ENCODE data around the gene GRIP2.
"Not testable (repeated sequence)": the region's sequence is repeated elsewhere in the genome, so short reads cannot be mapped to it uniquely, and the experiment has no call there.

The GRIP2 gene

GRCh38 chr3:14519406-14519805 lies 20.7 kb downstream of the GRIP2 start:
- no peak for DNase-seq

DNA sequence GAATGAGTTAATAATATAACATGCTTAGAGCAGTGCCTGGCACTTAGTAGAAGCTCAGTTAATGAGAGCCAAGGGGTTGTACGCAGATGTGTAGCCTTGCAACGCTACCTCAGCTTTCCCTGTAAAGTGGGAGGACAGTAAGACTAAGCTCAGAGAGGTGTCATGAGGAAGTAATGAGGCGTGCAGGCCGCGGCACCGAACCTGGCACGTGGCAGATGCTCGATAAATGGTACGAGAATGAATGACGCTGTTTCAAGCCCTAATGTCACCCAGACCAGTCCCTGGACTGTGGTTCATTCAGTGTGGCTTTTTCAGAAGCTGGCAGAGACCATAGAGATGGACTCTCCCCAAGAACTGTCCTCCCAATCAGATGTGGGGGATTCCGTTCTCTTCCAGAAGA lies 21.2 kb downstream of the GRIP2 start:
- DNase-seq, result no peak

DNA sequence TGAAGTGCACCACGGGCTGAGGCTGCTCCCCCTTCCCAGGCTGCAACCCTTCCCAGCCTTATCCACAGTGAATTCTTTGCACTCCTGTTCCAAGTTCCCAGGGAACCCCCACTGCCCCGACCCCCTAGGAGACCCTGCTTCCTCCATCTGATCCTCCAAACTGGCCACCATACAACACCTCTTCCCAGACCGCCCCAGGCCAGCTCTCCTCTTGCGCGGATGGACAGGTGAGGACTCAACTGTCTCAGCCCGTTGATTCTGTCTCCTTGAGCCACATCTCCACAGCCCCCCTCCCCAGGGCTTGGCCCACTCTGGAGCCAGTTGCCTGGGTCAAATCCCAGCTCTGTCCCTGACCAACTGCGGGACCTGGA lies 21.7 kb downstream of the GRIP2 start:
- DNase-seq, result no peak

DNA sequence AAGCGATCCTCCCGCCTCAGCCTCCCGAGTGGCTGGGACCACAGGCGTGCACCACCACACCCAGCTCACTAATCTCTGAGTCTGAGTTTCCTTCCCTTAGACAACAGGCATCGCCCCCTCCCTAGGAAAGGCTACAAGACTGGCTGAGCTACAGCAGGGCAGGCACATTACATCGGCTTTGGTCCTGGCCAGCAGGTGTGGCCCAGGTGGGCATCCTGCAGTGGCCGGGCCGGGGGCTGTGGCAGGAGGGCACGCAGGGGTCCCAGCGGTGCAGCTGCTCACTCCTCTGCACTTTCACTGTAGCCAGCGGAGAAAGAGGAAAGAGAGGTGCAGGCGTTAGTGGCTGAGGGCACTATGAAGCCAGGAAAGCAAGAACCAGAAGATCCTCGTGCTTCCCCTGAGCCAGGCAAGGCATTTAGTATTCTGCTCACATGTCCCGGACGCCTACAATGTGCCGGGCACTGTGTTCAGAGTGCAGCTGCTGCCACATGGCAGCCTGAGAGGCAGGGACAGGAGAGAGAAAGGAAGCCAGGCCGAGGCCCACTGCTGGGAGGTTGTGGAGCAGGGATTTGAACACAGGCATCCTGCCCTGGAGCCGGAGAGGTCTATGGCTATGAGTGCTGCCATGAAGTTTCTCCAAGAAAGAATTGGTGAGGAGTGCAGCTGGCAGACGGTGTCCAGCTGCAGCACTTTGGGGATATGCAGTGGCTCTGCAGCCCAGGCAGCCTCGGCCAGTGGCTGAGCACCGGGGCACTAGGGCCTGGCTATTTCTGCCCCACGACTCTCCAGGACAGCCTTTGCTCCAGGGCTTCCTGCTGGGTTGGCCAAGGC lies 22.3 kb downstream of the GRIP2 start:
- DNase-seq, result no peak

DNA sequence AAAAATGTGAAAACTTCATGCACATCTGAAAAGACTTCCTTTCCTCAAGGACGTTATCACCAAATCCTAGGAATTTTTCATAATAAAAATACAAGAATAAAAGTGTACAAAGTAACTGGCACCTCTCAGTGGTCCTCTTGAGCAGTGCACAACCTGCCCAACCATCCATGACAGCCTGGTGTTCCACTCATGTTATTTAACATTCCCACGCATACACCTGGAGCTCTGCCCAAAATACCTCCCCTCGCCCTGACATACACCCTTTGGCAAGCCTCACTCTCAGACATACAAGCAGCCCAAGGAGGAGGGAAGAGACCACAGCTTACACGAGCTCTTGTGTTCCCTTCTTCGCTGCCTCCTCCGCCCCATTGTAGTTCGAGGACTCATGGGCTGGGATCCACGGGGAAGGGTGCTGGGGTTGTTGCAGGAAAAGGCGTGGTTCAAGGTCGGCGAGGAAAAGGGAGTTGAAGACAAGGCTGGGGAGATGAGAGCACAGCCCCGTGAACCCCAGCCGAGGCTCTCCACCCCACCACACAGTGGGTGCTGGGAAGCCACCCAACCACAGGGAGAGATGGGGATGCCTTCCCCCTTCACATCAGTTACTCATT lies 23.3 kb downstream of the GRIP2 start:
- no peak for DNase-seq

DNA sequence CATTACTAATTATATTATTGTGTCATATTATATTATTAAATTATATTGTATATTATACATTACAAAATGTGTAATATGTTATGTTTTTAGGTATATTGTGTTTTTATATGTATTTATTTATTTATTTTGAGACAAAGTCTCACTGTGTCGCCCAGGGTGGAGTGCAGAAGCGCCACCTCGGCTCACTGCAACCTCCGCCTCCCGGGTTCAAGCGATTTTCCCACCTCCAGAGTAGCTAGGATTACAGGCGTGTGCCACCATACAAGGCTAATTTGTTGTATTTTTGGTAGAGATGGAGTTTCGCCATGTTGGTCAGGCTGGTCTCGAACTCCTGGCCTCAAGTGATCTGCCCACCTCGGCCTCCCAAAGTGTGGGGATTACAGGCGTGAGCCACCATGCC lies 24.6 kb downstream of the GRIP2 start:
- not testable (repeated sequence) for DNase-seq

DNA sequence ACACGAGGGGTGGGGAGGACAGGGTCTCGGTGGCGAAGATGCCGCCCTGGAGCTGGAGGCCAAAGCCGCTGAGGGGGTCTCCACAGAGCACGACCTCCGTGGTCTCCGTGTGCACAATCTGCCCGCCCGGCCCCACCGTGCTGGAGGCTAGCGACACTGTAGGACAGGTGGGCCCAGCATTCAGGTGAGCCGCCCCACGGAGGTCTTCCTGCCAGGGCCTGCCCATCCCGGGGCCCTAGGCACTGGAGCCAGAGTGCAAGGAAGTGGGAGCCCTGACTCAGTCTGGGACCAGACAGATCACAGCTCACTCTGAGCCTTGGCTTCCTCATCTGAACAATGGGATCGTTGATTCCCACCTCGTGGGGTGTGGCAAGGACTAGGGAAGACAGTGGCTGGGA lies 25.8 kb downstream of the GRIP2 start:
- DNase-seq, result no peak

DNA sequence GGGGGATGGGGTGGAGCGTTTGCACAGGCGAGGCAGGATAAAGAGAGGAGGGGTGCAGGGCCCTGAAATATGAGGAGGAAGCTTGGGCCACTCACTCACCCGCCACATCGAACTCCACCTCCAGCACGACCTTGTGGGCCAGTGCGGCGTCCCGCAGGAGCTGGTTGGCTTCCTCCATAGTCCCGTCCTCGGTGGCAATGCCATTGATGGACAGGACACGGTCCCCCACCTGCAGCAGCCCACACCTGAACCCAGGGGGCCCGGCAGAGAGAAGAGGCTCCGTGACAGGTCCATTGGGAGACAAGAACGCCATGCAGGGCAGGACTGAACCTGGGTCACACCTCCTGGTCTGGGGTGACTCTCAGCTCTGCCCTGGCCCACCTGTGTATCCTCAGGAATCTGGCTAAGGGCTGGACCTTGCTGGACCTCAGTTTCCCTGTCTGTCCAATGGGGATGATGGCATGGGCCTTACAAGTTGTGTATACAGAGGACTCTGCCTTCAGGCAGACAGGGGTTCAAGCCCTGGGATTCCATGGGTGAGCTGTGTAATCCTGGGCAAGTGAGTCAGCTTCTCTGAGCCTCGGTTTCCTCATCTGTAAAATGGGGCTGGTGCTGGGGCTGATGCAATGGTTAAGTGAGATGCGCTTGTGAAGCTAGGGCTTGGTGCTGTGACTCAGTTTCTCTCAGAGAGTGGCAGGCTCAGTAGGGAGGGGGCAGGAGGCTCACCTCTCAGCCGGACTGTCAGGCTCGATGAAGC lies 26.4 kb downstream of the GRIP2 start:
- DNase-seq, result no peak

DNA sequence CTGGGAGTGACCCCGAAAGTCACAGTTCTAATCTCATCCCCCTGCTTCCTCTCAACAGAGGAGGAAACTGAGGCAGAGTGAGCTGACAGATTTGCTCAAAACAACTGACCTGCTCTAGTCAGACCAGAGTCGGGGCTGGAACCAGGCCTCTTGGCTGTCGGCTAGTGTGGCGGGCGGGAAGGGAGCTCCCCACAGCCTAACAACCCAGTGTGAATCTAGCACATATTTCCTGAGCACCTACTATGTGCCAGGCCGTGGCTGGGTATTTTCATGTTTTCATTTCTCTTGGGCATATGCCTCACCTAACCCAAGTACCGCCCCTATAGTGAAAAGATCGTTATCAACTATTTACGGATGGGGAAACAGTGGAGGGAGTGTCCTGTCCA lies 27.2 kb downstream of the GRIP2 start:
- DNase-seq, result no peak

DNA sequence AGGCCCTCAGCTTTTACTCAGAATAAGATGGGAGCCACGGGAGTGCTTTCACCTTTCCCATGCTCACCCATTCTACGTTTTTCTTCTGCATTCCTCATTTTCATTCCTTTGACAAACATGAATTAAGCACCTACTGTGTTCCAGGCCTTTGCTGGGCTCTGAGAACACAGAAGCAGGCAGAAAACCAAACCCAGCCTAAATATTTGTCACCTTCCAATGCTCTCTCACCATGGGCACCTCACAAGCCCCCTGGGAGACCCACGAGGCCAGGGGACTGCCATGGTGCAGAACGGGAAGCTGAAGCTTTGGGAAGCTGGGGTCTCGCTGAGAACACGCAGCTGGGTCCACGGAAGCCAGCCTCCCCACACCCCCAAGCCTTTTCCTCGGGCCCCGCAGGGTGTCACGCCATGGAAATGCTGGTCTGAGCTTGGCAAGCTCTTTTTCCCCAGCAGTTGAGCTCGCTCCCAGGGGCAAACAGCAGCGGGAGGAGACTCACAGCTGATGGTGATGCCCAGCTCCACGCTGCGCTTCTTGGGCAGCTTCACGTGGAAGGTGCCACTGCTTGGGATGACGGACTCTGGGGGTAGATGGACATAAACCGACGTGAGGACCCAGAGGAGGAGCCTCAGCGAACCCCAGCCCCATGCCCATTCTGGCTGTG lies 27.7 kb downstream of the GRIP2 start:
- DNase-seq, result no peak

GRCh38 chr3:14511623-14512280 lies 28.4 kb downstream of the GRIP2 start:
- no peak for DNase-seq

GRCh38 chr3:14510838-14511622 lies 29.1 kb downstream of the GRIP2 start:
- no peak for DNase-seq

- no peak for DNase-seq
Measured at GRCh38 chr3:14509796-14510100, 30.4 kb downstream of the GRIP2 start.

DNA sequence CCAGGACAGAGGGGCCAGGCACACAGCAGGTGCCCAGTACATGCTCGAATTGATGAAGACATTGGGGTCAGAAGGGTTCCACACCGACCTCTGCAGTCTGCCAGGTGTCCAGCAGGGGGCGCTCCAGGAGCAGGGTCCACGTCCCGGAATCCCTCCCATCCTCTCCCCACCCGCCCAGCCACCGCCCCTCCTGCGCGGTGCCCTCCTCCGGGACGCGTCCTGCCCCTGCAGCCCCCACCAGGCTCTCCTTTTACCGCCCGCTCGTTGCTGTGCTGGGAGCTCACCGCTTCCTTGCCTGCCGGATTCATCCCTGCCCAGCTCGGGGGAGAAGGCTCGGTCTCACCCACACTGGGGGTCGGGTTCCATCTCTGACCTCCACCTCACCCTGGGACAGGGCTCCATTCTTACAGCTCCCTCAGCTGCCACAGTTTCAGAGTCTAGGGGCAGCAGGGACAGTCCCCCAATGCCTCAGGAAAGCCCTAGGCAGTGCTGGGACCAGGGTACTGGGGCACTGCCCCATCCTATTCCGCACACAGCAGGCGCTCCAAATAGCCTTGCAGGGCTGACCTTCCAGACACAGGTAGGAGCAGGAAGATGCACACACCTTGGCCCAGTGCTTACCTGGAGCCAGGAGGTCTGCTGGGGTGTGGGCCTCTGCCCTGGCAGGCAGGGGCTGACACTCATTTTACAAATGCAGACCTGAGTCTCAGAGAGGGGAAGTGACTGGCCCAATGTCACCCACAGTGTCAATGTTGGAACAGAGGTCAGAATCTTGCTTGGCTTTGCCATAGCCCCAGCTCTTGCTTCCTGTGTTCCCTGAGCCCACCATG lies 31.0 kb downstream of the GRIP2 start:
- DNase-seq, result peak; percentile 40

- DNase-seq, result no peak
Measured at GRCh38 chr3:14508505-14508819, 31.7 kb downstream of the GRIP2 start.

GRCh38 chr3:14507757-14508504 lies 32.2 kb downstream of the GRIP2 start:
- no peak for DNase-seq

GRCh38 chr3:14507305-14507741 lies 32.8 kb downstream of the GRIP2 start:
- no peak for DNase-seq

GRCh38 chr3:14506626-14507304 lies 33.4 kb downstream of the GRIP2 start:
- DNase-seq, result no peak

GRCh38 chr3:14505803-14506500 lies 34.2 kb downstream of the GRIP2 start:
- no peak for DNase-seq
